ENCODE results near the gene PAQR8. TPM values are rescaled to one million over a fixed set of nuclear protein-coding genes. Genes with fewer than 3 reads are reported as not detected.

Gene PAQR8
- total and polyA plus RNA-seq, 2 of the 13 experiments (the other 11 are each of a cell fraction or from before 2014, with no cell fraction given): 37.7 to 50.7 TPM

DNA sequence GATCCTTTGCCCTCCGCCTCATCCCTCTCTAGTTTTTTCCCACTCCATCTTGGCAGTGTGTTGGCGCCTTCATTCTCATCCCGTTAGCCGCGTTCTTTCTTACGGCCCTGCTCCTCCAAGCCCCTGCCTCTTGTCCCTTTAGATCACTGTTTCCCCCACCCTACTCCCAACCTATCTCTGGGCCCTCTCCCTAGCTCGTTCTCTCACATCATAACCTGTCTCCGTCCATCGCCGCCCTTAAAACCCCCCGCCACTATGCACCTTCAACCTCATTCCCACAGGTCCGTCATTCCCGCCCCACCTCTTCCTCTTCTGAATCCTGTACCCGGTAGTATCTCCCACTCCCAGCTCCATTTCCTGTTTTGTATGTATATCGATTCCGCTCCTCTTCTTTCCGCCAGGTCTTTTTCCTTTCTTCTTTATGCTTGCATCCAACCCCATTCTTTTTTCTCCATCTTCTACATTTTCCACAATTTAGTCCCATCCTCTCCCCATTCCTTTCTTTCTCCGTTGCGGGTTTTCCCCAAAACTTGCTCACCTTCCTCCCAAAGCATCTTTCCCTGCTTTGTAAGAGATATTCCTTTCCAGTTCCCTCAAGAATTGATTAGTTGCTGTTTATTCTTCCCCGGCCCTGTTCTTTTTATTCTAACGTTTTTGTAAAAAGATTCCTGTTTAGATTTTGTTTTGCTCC lies 58.9 kb downstream of the PAQR8 start (continued):
- 0 out of 2 replicates have a peak, but pooled peaks have one; percentile 13 for TF ChIP-seq ZNF605 (CRISPR knock-in tag; IDR thresholded peaks at IDR 0.05)
- peak; percentile 8; the same call in 1 of the 2 replicates for TF ChIP-seq RXRB (CRISPR knock-in tag; IDR thresholded peaks at IDR 0.05; ENCODE audit: borderline replicate concordance)
- TF ChIP-seq PHF8 (CRISPR knock-in tag; IDR thresholded peaks at IDR 0.05): peak; percentile 48
- TF ChIP-seq SIN3A (IDR thresholded peaks at IDR 0.05; ENCODE audit: borderline replicate concordance, low read depth, low read length): peak; percentile 74; the same call in 1 of the 2 replicates
- TF ChIP-seq MIER3 (CRISPR knock-in tag; IDR thresholded peaks at IDR 0.05; ENCODE audit: borderline replicate concordance): no peak
- TF ChIP-seq ZNF253 (CRISPR knock-in tag; IDR thresholded peaks at IDR 0.05; ENCODE audit: borderline replicate concordance): no peak
- no peak; the same call in 1 of the 2 replicates for TF ChIP-seq KLF15 (CRISPR knock-in tag; IDR thresholded peaks at IDR 0.05; ENCODE audit: borderline replicate concordance)
- TF ChIP-seq ZSCAN9 (CRISPR knock-in tag; IDR thresholded peaks at IDR 0.05; ENCODE audit: borderline replicate concordance): no peak
- TF ChIP-seq ZNF138 (CRISPR knock-in tag; IDR thresholded peaks at IDR 0.05; ENCODE audit: low read depth): no peak
- TF ChIP-seq RARA (CRISPR knock-in tag; IDR thresholded peaks at IDR 0.05): no peak
- TF ChIP-seq, protein P1, sequence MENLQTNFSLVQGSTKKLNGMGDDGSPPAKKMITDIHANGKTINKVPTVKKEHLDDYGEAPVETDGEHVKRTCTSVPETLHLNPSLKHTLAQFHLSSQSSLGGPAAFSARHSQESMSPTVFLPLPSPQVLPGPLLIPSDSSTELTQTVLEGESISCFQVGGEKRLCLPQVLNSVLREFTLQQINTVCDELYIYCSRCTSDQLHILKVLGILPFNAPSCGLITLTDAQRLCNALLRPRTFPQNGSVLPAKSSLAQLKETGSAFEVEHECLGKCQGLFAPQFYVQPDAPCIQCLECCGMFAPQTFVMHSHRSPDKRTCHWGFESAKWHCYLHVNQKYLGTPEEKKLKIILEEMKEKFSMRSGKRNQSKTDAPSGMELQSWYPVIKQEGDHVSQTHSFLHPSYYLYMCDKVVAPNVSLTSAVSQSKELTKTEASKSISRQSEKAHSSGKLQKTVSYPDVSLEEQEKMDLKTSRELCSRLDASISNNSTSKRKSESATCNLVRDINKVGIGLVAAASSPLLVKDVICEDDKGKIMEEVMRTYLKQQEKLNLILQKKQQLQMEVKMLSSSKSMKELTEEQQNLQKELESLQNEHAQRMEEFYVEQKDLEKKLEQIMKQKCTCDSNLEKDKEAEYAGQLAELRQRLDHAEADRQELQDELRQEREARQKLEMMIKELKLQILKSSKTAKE (CRISPR knock-in tag; IDR thresholded peaks at IDR 0.05; ENCODE audit: borderline replicate concordance): no peak
- no peak for TF ChIP-seq ZSCAN21 (CRISPR knock-in tag; IDR thresholded peaks at IDR 0.05; ENCODE audit: borderline replicate concordance)
- TF ChIP-seq, protein P2, sequence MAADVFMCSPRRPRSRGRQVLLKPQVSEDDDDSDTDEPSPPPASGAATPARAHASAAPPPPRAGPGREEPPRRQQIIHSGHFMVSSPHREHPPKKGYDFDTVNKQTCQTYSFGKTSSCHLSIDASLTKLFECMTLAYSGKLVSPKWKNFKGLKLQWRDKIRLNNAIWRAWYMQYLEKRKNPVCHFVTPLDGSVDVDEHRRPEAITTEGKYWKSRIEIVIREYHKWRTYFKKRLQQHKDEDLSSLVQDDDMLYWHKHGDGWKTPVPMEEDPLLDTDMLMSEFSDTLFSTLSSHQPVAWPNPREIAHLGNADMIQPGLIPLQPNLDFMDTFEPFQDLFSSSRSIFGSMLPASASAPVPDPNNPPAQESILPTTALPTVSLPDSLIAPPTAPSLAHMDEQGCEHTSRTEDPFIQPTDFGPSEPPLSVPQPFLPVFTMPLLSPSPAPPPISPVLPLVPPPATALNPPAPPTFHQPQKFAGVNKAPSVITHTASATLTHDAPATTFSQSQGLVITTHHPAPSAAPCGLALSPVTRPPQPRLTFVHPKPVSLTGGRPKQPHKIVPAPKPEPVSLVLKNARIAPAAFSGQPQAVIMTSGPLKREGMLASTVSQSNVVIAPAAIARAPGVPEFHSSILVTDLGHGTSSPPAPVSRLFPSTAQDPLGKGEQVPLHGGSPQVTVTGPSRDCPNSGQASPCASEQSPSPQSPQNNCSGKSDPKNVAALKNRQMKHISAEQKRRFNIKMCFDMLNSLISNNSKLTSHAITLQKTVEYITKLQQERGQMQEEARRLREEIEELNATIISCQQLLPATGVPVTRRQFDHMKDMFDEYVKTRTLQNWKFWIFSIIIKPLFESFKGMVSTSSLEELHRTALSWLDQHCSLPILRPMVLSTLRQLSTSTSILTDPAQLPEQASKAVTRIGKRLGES (CRISPR knock-in tag; IDR thresholded peaks at IDR 0.05; ENCODE audit: borderline replicate concordance): no peak
- TF ChIP-seq, protein P3, sequence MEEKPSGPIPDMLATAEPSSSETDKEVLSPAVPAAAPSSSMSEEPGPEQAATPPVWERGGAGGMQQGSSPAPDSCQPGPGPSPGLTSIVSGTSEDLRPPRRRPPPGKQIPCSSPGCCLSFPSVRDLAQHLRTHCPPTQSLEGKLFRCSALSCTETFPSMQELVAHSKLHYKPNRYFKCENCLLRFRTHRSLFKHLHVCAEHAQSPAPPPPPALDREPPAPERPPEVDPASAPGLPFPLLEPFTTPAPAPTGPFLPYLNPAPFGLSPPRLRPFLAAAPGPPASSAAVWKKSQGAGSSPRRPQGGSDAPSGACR (CRISPR knock-in tag; IDR thresholded peaks at IDR 0.05): no peak
- TF ChIP-seq PHF21A (CRISPR knock-in tag; IDR thresholded peaks at IDR 0.05): no peak
- no peak for TF ChIP-seq MAFF (IDR thresholded peaks at IDR 0.05; ENCODE audit: low read depth, low read length)
- peak; percentile 50; the same call in 1 of the 2 replicates for TF ChIP-seq HDAC2 (CRISPR knock-in tag; IDR thresholded peaks at IDR 0.05)
- TF ChIP-seq, protein P4, sequence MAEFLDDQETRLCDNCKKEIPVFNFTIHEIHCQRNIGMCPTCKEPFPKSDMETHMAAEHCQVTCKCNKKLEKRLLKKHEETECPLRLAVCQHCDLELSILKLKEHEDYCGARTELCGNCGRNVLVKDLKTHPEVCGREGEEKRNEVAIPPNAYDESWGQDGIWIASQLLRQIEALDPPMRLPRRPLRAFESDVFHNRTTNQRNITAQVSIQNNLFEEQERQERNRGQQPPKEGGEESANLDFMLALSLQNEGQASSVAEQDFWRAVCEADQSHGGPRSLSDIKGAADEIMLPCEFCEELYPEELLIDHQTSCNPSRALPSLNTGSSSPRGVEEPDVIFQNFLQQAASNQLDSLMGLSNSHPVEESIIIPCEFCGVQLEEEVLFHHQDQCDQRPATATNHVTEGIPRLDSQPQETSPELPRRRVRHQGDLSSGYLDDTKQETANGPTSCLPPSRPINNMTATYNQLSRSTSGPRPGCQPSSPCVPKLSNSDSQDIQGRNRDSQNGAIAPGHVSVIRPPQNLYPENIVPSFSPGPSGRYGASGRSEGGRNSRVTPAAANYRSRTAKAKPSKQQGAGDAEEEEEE (CRISPR knock-in tag; IDR thresholded peaks at IDR 0.05; ENCODE audit: borderline replicate concordance): no peak
- TF ChIP-seq MED13 (CRISPR knock-in tag; IDR thresholded peaks at IDR 0.05): no peak
- TF ChIP-seq ZNF670 (CRISPR knock-in tag; IDR thresholded peaks at IDR 0.05; ENCODE audit: borderline replicate concordance): no peak
- TF ChIP-seq KLF16 (CRISPR knock-in tag; IDR thresholded peaks at IDR 0.05): 0 out of 4 replicates have a peak, but pooled peaks of 1 of the 2 experiments have one; percentile 82
- no peak for TF ChIP-seq ZFP62 (CRISPR knock-in tag; IDR thresholded peaks at IDR 0.05)
- no peak for TF ChIP-seq SP4 (CRISPR knock-in tag; IDR thresholded peaks at IDR 0.05)
